Right lobe of liver (tissue), 4 donors: ENCODE data around the gene VGF.

Experiments
- POLR2A ChIP-seq: fragments of 450-650 bp; IDR thresholded peaks from one replicate; pipeline ENCODE4 v1.6.1; 2017; ENCODE audit warnings: antibody characterized with exemption, mild to moderate bottlenecking
- TF ChIP-seq, protein P1 (sequence below), 4 donors: fragments of 200-600 bp in 3 of 4; fragments of 450-650 bp in 1 of 4; IDR thresholded peaks; one replicate each; pipeline versions ENCODE4 v1.5.1 to v1.8.0; 2016 to 2022; ENCODE audit warnings: antibody characterized with exemption in 4 of 4, mild to moderate bottlenecking in 2 of 4
- donor health status: DM: no; HTN: no; CAD: no.
- donor health status: DM: no; HTN: no; CAD: no.
- donor health status: DM: no; HTN: yes; CAD: no.

DNA sequence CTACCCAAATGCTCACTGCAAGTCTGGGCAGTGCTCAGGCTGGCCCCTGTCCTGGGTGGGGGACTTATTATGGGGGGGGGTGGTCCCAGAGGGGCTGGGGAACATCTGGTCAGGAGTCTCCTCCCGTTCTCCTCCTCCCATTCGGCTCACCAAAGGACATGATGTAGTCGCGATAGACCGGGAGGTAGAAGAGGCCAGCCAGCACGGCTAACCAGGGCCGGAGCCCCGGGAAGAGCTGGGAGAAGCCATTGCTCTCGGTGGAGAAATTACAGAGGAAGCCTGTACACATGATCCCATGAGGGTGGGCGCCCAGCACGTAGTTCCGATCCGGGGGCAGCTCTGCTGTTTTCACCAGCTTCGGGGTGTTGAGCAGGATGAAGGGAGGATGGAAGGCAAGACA is 33.1 kb upstream of the VGF start:
- no peak for TF ChIP-seq POLR2A
- TF ChIP-seq, protein P1, sequence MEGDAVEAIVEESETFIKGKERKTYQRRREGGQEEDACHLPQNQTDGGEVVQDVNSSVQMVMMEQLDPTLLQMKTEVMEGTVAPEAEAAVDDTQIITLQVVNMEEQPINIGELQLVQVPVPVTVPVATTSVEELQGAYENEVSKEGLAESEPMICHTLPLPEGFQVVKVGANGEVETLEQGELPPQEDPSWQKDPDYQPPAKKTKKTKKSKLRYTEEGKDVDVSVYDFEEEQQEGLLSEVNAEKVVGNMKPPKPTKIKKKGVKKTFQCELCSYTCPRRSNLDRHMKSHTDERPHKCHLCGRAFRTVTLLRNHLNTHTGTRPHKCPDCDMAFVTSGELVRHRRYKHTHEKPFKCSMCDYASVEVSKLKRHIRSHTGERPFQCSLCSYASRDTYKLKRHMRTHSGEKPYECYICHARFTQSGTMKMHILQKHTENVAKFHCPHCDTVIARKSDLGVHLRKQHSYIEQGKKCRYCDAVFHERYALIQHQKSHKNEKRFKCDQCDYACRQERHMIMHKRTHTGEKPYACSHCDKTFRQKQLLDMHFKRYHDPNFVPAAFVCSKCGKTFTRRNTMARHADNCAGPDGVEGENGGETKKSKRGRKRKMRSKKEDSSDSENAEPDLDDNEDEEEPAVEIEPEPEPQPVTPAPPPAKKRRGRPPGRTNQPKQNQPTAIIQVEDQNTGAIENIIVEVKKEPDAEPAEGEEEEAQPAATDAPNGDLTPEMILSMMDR (IDR thresholded peaks at IDR 0.05) = no peak
